ENCODE measurements around the gene IL1RAPL2. TPM values are rescaled to one million over a fixed set of nuclear protein-coding genes. Genes with fewer than 3 reads are reported as not detected.

The IL1RAPL2 gene
- total RNA-seq, 1 donor from 2014 or later = not detected

DNA sequence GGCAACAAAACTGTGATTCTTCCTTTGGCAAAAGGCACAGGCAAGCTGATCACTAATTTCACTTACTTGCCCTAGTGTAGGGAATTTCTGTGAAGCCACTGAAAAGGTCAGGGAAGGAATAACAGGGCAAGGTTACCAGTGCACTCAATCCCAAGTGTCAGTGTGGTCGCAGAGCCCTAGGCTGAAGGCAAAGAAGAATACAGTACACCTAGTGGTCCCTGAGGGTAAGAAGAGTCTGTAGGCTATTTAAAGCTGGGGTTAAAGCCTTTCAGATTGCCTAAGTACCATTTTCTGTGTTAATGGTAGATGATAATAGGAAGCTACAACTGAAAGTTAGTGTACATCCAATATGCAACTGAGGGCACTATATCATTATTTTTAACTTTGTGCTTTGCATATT lies 1082.7 kb downstream of the IL1RAPL2 start:
- Mint-ChIP-seq H3K36me3 (no peaks in the 10 kb centered on the region), H3K27me3 (ENCODE audit: insufficient read depth, low read depth) (peaks cover 2% of the 10 kb centered on the region), H3K4me1 (no peaks in the 10 kb centered on the region), H3K4me3 (no peak overlapping the region), H3K27ac (no peak overlapping the region), H3K9me3 (no peaks in the 10 kb centered on the region)
- H4K20me1 ChIP-seq (ENCODE audit: low read depth) = no peaks in the 10 kb centered on the region
- no peaks in the 10 kb centered on the region for H3F3A ChIP-seq (ENCODE audit: low read depth)
- DNase-seq (ENCODE audit: low spot score) = no peak
- no peak for TF ChIP-seq EZH2phosphoT487 (IDR thresholded peaks at IDR 0.05)
- TF ChIP-seq EZH2 (IDR thresholded peaks at IDR 0.05) = no peak
- TF ChIP-seq, protein P1, sequence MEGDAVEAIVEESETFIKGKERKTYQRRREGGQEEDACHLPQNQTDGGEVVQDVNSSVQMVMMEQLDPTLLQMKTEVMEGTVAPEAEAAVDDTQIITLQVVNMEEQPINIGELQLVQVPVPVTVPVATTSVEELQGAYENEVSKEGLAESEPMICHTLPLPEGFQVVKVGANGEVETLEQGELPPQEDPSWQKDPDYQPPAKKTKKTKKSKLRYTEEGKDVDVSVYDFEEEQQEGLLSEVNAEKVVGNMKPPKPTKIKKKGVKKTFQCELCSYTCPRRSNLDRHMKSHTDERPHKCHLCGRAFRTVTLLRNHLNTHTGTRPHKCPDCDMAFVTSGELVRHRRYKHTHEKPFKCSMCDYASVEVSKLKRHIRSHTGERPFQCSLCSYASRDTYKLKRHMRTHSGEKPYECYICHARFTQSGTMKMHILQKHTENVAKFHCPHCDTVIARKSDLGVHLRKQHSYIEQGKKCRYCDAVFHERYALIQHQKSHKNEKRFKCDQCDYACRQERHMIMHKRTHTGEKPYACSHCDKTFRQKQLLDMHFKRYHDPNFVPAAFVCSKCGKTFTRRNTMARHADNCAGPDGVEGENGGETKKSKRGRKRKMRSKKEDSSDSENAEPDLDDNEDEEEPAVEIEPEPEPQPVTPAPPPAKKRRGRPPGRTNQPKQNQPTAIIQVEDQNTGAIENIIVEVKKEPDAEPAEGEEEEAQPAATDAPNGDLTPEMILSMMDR (IDR thresholded peaks at IDR 0.05) = no peak
- no peaks in the 10 kb centered on the region for H3K36me3 ChIP-seq
- no peaks in the 10 kb centered on the region for H3K4me1 ChIP-seq
- H3K79me2 ChIP-seq (ENCODE audit: low read depth) = no peaks in the 10 kb centered on the region
- no peak overlapping the region for H3K9ac ChIP-seq
- peaks cover 4% of the 10 kb centered on the region for H3K9me3 ChIP-seq (ENCODE audit: low read depth)
- H3K27me3 ChIP-seq = no peaks in the 10 kb centered on the region
- H3K4me3 ChIP-seq = no peak overlapping the region
- H3K27ac ChIP-seq = no peak overlapping the region
- no peak overlapping the region for H3K4me2 ChIP-seq
- H2AFZ ChIP-seq (replicated peaks) = no peak overlapping the region

DNA sequence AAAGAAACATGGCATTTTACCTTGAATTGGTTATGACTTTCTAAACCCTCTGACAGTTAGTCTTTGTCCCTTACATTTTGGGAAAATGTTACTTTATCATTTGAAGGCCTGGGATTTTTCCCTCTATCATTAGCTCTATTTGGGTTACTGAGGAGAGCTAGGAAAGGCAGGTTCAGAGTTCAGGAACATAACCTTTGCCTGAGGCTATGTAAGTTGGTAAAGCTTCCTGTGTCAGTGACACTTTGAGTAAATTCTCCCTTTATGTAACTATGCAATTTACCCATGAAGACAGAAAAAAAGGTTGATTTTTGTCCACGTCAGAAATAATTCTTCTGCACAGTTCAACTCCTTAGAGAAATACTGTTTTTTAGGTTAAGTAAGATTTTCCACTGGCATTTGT lies 1084.6 kb downstream of the IL1RAPL2 start:
- Histone ChIP-seq H3K9ac (no peak overlapping the region), H3K9me3 (ENCODE audit: low read depth) (peaks cover 4% of the 10 kb centered on the region), H3K4me2 (no peak overlapping the region), H3K27me3 (no peaks in the 10 kb centered on the region), H3K4me1 (no peaks in the 10 kb centered on the region), H4K20me1 (ENCODE audit: low read depth) (no peaks in the 10 kb centered on the region), H3F3A (ENCODE audit: low read depth) (no peaks in the 10 kb centered on the region), H3K4me3 (no peak overlapping the region), H3K79me2 (ENCODE audit: low read depth) (no peaks in the 10 kb centered on the region), H3K27ac (no peak overlapping the region), H2AFZ (replicated peaks) (no peak overlapping the region), H3K36me3 (no peaks in the 10 kb centered on the region)
- DNase-seq (ENCODE audit: low spot score) = no peak
- H3K27me3 Mint-ChIP-seq (ENCODE audit: insufficient read depth, low read depth) = peaks cover 2% of the 10 kb centered on the region
- no peak overlapping the region for H3K4me3 Mint-ChIP-seq
- TF ChIP-seq EZH2phosphoT487 (IDR thresholded peaks at IDR 0.05) = no peak
- no peaks in the 10 kb centered on the region for H3K9me3 Mint-ChIP-seq
- no peaks in the 10 kb centered on the region for H3K4me1 Mint-ChIP-seq
- no peaks in the 10 kb centered on the region for H3K36me3 Mint-ChIP-seq
- H3K27ac Mint-ChIP-seq = no peak overlapping the region

DNA sequence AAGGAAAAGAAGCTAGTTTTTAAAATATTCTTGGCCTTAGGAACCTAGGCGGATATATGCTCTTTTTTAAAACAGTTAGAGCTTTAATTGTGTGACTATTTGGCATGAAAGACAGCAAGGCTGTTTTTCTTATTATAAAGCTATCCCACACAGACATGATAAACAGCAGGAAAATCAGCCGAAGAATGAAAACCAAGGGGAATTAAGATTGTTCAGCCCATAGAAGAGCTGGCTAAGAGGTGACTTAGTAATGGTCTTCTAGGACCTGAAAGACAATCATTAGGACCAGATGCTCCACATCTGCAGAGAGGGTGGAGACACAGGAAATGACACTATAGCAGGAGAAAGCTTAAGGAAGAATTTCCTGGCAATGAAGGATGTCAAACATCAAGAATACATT lies 1085.0 kb downstream of the IL1RAPL2 start:
- Mint-ChIP-seq H3K9me3 (no peaks in the 10 kb centered on the region), H3K36me3 (no peaks in the 10 kb centered on the region), H3K4me1 (no peaks in the 10 kb centered on the region), H3K27ac (no peak overlapping the region), H3K4me3 (no peak overlapping the region), H3K27me3 (ENCODE audit: insufficient read depth, low read depth) (peaks cover 2% of the 10 kb centered on the region)
- Histone ChIP-seq H3K4me3 (no peak overlapping the region), H3K27ac (no peak overlapping the region), H3K9me3 (ENCODE audit: low read depth) (peaks cover 4% of the 10 kb centered on the region), H3K9ac (no peak overlapping the region), H3K4me2 (no peak overlapping the region), H2AFZ (replicated peaks) (no peak overlapping the region), H4K20me1 (ENCODE audit: low read depth) (no peaks in the 10 kb centered on the region), H3K27me3 (no peaks in the 10 kb centered on the region), H3F3A (ENCODE audit: low read depth) (no peaks in the 10 kb centered on the region), H3K79me2 (ENCODE audit: low read depth) (no peaks in the 10 kb centered on the region), H3K36me3 (no peaks in the 10 kb centered on the region), H3K4me1 (no peaks in the 10 kb centered on the region)
- no peak for DNase-seq (ENCODE audit: low spot score)
- TF ChIP-seq, protein P1 (IDR thresholded peaks at IDR 0.05) = no peak

DNA sequence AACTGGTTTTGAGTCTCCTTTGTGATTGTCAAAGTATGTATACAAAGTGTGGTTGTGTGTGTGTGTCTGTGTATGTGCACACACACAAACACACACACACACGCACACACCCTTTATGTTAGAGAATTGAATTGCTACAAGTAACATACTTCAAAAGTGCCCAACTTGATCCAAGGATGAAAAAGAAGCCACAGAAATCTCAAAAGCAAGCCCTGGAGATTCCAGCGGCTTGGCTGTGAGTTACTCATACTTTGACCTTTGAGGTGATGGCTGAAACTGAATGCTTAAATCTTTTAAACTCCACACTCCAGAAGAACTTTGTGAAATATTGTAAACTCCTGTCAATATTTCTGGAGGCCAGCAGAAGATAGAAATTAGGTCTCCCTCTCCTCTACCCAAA lies 1087.9 kb downstream of the IL1RAPL2 start:
- no peaks in the 10 kb centered on the region for H3K79me2 ChIP-seq (ENCODE audit: low read depth)
- H3K36me3 ChIP-seq = no peaks in the 10 kb centered on the region
- TF ChIP-seq EZH2phosphoT487 (IDR thresholded peaks at IDR 0.05) (no peak), EZH2 (IDR thresholded peaks at IDR 0.05) (no peak)
- TF ChIP-seq, protein P1 (IDR thresholded peaks at IDR 0.05) = no peak
- no peak for DNase-seq (ENCODE audit: low spot score)
- H2AFZ ChIP-seq (replicated peaks) = no peak overlapping the region
- no peak overlapping the region for H3K27ac ChIP-seq
- no peaks in the 10 kb centered on the region for H3F3A ChIP-seq (ENCODE audit: low read depth)
- no peak overlapping the region for H3K9ac ChIP-seq
- H3K9me3 ChIP-seq (ENCODE audit: low read depth) = peaks cover 4% of the 10 kb centered on the region
- H4K20me1 ChIP-seq (ENCODE audit: low read depth) = no peaks in the 10 kb centered on the region
- no peaks in the 10 kb centered on the region for H3K4me1 ChIP-seq
- no peak overlapping the region for H3K4me2 ChIP-seq
- no peaks in the 10 kb centered on the region for H3K27me3 ChIP-seq
- no peak overlapping the region for H3K4me3 ChIP-seq
- Mint-ChIP-seq H3K36me3 (no peaks in the 10 kb centered on the region), H3K9me3 (no peaks in the 10 kb centered on the region), H3K4me1 (no peaks in the 10 kb centered on the region), H3K27ac (no peak overlapping the region), H3K27me3 (ENCODE audit: insufficient read depth, low read depth) (peaks cover 2% of the 10 kb centered on the region), H3K4me3 (no peak overlapping the region)

Measured in neural progenitor cell (in vitro differentiated cells).